GM12878 (cell line): ENCODE results near the gene KPNA1.

Source experiments
- CTCF ChIP-seq, 3 experiments: IDR thresholded peaks in 2 of 3; conservative IDR thresholded peaks in 1 of 3; 2 replicates each; pipeline ENCODE4 v1.5.1; 2011; ENCODE audit warnings: low read depth in 3 of 3, low read length in 3 of 3, mild to moderate bottlenecking in 3 of 3, control low read depth in 2 of 3, moderate library complexity in 2 of 3, inconsistent platforms in 1 of 3, mixed read lengths in 1 of 3; ENCODE audit not compliant: control insufficient read depth in 2 of 3, insufficient read depth in 1 of 3; ENCODE audit errors: extremely low read depth in 1 of 3
- EP300 ChIP-seq, 2 experiments: fragments of 150-350 bp in 1 of 2; IDR thresholded peaks; 2 replicates each; pipeline ENCODE4 v1.6.1; 2011 to 2012; ENCODE audit warnings: low read depth in 2 of 2, low read length in 2 of 2, borderline replicate concordance in 1 of 2, improper control_type of control experiment in 1 of 2, inconsistent platforms in 1 of 2; ENCODE audit not compliant: control insufficient read depth in 1 of 2
- ETV6 ChIP-seq, 2 experiments: fragments of 450-650 bp in 1 of 2; IDR thresholded peaks in 1 of 2; conservative IDR thresholded peaks in 1 of 2; 2 replicates each; pipeline ENCODE4 v1.6.1; 2014; ENCODE audit warnings: antibody characterized with exemption in 1 of 2, borderline replicate concordance in 1 of 2, low read depth in 1 of 2, mild to moderate bottlenecking in 1 of 2, moderate library complexity in 1 of 2
- FOXM1 ChIP-seq: IDR thresholded peaks from 2 replicates; pipeline ENCODE4 v1.6.1; 2012; ENCODE audit warnings: low read depth, mild to moderate bottlenecking, inconsistent platforms, low read length, moderate library complexity
- MAX ChIP-seq: IDR thresholded peaks from 2 replicates; pipeline ENCODE4 v1.6.1; 2012; ENCODE audit warnings: low read depth, low read length, improper control_type of control experiment
- POLR2A ChIP-seq: IDR thresholded peaks from 2 replicates; pipeline ENCODE4 v1.6.1; 2011; ENCODE audit warnings: low read depth, mild to moderate bottlenecking, low read length
- YY1 ChIP-seq: IDR thresholded peaks from 2 replicates; pipeline ENCODE4 v1.6.1; 2011; ENCODE audit warnings: low read depth, mild to moderate bottlenecking, low read length

- TF ChIP-seq CTCF (IDR thresholded peaks at IDR 0.05 in 2 of 3, conservative IDR thresholded peaks at IDR 0.05 in 1 of 3; ENCODE audit: control insufficient read depth in 2 of 3, extremely low read depth in 1 of 3, insufficient read depth in 1 of 3, low read depth in 3 of 3, low read length in 3 of 3) = peak; percentile 55 to 85 (median 72); a peak in 5 of 6 replicates
- no peak for TF ChIP-seq MAX
- TF ChIP-seq POLR2A = no peak
- TF ChIP-seq ETV6 (conservative IDR thresholded peaks at IDR 0.05 in 1 of 2, IDR thresholded peaks at IDR 0.05 in 1 of 2; ENCODE audit: borderline replicate concordance in 1 of 2, low read depth in 1 of 2) = no peak
- no peak for TF ChIP-seq EP300 (IDR thresholded peaks at IDR 0.05; ENCODE audit: borderline replicate concordance in 1 of 2, control insufficient read depth in 1 of 2, low read depth in 2 of 2, low read length in 2 of 2)
- peak; percentile 55; the same call in 1 of the 2 replicates for TF ChIP-seq YY1
- 0 out of 2 replicates have a peak, but pooled peaks have one; percentile 41 for TF ChIP-seq FOXM1
Observed at GRCh38 chr3:122560680-122561079, 45.9 kb upstream of the KPNA1 start.
